ENCODE data around the gene MOB1A. TPM values are rescaled to one million over a fixed set of nuclear protein-coding genes. Genes with fewer than 3 reads are reported as not detected.

Gene MOB1A
- total and polyA plus RNA-seq, 2 experiments from 2014 or later = 36.2 to 111 TPM

DNA sequence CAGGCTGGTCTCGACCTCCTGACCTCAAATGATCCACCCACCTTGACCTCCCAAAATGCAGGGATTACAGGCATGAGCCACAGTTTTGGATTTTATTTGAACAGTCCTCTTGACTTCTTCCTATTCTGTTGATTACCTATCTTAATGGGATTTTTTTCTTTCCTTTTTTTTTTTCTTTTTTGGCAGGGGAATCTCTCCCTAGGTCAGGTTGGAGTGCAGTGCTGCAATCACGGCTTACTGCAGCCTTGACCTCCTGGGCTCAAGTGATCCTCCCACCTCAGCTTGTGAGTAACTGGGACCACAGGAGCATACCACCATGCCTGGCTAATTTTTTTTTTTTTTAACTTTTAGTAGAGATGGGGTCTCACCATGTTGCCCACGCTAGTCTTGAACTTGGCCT, 22.5 kb upstream of the MOB1A start:
- ATAC-seq = no peak
- no peak for DNase-seq (ENCODE audit: low spot score)
- H3K36me3 Mint-ChIP-seq (ENCODE audit: low read depth) = peaks cover 75% of the 10 kb centered on the region
- Histone ChIP-seq H3K36me3 (ENCODE audit: insufficient read depth) (peaks cover 33% of the 10 kb centered on the region), H4K20me1 (replicated peaks; ENCODE audit: insufficient read depth) (peaks cover 70% of the 10 kb centered on the region), H3K4me3 (peak overlapping the region; percentile 95), H3K79me2 (replicated peaks; ENCODE audit: insufficient read depth) (peaks cover 77% of the 10 kb centered on the region), H2AFZ (no peak overlapping the region), H3K27ac (ENCODE audit: low read depth) (peak overlapping the region; percentile 16; the same call in 1 of the 2 replicates), H3K4me1 (ENCODE audit: insufficient read depth) (peaks cover 60% of the 10 kb centered on the region), H3K27me3 (ENCODE audit: insufficient read depth) (no peaks in the 10 kb centered on the region), H3F3A (replicated peaks; ENCODE audit: low read depth) (no peaks in the 10 kb centered on the region; the same call in 1 of the 2 replicates), H3K4me2 (peak overlapping the region; percentile 86), H3K9me2 (ENCODE audit: insufficient read depth) (no peaks in the 10 kb centered on the region)
- peaks cover 56% of the 10 kb centered on the region for H3K4me1 Mint-ChIP-seq
- TF ChIP-seq ZNF331 (CRISPR knock-in tag; IDR thresholded peaks at IDR 0.05; ENCODE audit: low read depth) = no peak
- TF ChIP-seq POLR2AphosphoS5 (IDR thresholded peaks at IDR 0.05; ENCODE audit: low read depth) = no peak
- TF ChIP-seq, protein P1, sequence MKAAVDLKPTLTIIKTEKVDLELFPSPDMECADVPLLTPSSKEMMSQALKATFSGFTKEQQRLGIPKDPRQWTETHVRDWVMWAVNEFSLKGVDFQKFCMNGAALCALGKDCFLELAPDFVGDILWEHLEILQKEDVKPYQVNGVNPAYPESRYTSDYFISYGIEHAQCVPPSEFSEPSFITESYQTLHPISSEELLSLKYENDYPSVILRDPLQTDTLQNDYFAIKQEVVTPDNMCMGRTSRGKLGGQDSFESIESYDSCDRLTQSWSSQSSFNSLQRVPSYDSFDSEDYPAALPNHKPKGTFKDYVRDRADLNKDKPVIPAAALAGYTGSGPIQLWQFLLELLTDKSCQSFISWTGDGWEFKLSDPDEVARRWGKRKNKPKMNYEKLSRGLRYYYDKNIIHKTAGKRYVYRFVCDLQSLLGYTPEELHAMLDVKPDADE (IDR thresholded peaks at IDR 0.05) = no peak
- TF ChIP-seq, protein P2, sequence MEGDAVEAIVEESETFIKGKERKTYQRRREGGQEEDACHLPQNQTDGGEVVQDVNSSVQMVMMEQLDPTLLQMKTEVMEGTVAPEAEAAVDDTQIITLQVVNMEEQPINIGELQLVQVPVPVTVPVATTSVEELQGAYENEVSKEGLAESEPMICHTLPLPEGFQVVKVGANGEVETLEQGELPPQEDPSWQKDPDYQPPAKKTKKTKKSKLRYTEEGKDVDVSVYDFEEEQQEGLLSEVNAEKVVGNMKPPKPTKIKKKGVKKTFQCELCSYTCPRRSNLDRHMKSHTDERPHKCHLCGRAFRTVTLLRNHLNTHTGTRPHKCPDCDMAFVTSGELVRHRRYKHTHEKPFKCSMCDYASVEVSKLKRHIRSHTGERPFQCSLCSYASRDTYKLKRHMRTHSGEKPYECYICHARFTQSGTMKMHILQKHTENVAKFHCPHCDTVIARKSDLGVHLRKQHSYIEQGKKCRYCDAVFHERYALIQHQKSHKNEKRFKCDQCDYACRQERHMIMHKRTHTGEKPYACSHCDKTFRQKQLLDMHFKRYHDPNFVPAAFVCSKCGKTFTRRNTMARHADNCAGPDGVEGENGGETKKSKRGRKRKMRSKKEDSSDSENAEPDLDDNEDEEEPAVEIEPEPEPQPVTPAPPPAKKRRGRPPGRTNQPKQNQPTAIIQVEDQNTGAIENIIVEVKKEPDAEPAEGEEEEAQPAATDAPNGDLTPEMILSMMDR (conservative IDR thresholded peaks at IDR 0.05; ENCODE audit: low read depth in 2 of 2) = no peak
- TF ChIP-seq, protein P3, sequence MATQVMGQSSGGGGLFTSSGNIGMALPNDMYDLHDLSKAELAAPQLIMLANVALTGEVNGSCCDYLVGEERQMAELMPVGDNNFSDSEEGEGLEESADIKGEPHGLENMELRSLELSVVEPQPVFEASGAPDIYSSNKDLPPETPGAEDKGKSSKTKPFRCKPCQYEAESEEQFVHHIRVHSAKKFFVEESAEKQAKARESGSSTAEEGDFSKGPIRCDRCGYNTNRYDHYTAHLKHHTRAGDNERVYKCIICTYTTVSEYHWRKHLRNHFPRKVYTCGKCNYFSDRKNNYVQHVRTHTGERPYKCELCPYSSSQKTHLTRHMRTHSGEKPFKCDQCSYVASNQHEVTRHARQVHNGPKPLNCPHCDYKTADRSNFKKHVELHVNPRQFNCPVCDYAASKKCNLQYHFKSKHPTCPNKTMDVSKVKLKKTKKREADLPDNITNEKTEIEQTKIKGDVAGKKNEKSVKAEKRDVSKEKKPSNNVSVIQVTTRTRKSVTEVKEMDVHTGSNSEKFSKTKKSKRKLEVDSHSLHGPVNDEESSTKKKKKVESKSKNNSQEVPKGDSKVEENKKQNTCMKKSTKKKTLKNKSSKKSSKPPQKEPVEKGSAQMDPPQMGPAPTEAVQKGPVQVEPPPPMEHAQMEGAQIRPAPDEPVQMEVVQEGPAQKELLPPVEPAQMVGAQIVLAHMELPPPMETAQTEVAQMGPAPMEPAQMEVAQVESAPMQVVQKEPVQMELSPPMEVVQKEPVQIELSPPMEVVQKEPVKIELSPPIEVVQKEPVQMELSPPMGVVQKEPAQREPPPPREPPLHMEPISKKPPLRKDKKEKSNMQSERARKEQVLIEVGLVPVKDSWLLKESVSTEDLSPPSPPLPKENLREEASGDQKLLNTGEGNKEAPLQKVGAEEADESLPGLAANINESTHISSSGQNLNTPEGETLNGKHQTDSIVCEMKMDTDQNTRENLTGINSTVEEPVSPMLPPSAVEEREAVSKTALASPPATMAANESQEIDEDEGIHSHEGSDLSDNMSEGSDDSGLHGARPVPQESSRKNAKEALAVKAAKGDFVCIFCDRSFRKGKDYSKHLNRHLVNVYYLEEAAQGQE (IDR thresholded peaks at IDR 0.05; ENCODE audit: unreplicated experiment) = no peak
- TF ChIP-seq EZH2 (IDR thresholded peaks at IDR 0.05; ENCODE audit: low read depth, unreplicated experiment) = no peak
- no peak for TF ChIP-seq STAT1 (IDR thresholded peaks at IDR 0.05; ENCODE audit: unreplicated experiment)
- TF ChIP-seq EZH2phosphoT487 (IDR thresholded peaks at IDR 0.05; ENCODE audit: unreplicated experiment) = no peak
- TF ChIP-seq, protein P4, sequence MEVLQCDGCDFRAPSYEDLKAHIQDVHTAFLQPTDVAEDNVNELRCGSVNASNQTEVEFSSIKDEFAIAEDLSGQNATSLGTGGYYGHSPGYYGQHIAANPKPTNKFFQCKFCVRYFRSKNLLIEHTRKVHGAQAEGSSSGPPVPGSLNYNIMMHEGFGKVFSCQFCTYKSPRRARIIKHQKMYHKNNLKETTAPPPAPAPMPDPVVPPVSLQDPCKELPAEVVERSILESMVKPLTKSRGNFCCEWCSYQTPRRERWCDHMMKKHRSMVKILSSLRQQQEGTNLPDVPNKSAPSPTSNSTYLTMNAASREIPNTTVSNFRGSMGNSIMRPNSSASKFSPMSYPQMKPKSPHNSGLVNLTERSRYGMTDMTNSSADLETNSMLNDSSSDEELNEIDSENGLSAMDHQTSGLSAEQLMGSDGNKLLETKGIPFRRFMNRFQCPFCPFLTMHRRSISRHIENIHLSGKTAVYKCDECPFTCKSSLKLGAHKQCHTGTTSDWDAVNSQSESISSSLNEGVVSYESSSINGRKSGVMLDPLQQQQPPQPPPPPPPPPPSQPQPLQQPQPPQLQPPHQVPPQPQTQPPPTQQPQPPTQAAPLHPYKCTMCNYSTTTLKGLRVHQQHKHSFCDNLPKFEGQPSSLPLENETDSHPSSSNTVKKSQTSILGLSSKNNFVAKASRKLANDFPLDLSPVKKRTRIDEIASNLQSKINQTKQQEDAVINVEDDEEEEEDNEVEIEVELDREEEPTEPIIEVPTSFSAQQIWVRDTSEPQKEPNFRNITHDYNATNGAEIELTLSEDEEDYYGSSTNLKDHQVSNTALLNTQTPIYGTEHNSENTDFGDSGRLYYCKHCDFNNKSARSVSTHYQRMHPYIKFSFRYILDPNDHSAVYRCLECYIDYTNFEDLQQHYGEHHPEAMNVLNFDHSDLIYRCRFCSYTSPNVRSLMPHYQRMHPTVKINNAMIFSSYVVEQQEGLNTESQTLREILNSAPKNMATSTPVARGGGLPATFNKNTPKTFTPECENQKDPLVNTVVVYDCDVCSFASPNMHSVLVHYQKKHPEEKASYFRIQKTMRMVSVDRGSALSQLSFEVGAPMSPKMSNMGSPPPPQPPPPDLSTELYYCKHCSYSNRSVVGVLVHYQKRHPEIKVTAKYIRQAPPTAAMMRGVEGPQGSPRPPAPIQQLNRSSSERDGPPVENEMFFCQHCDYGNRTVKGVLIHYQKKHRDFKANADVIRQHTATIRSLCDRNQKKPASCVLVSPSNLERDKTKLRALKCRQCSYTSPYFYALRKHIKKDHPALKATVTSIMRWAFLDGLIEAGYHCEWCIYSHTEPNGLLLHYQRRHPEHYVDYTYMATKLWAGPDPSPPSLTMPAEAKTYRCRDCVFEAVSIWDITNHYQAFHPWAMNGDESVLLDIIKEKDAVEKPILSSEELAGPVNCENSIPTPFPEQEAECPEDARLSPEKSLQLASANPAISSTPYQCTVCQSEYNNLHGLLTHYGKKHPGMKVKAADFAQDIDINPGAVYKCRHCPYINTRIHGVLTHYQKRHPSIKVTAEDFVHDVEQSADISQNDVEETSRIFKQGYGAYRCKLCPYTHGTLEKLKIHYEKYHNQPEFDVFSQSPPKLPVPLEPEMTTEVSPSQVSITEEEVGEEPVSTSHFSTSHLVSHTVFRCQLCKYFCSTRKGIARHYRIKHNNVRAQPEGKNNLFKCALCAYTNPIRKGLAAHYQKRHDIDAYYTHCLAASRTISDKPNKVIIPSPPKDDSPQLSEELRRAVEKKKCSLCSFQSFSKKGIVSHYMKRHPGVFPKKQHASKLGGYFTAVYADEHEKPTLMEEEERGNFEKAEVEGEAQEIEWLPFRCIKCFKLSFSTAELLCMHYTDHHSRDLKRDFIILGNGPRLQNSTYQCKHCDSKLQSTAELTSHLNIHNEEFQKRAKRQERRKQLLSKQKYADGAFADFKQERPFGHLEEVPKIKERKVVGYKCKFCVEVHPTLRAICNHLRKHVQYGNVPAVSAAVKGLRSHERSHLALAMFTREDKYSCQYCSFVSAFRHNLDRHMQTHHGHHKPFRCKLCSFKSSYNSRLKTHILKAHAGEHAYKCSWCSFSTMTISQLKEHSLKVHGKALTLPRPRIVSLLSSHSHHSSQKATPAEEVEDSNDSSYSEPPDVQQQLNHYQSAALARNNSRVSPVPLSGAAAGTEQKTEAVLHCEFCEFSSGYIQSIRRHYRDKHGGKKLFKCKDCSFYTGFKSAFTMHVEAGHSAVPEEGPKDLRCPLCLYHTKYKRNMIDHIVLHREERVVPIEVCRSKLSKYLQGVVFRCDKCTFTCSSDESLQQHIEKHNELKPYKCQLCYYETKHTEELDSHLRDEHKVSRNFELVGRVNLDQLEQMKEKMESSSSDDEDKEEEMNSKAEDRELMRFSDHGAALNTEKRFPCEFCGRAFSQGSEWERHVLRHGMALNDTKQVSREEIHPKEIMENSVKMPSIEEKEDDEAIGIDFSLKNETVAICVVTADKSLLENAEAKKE (CRISPR knock-in tag; IDR thresholded peaks at IDR 0.05) = no peak
- peaks cover 8% of the 10 kb centered on the region; the same call in 2 of the 3 replicates for H3K9me3 Mint-ChIP-seq
- H3K27me3 Mint-ChIP-seq (ENCODE audit: insufficient read depth, low read depth, poor library complexity) = peaks cover 31% of the 10 kb centered on the region
- H3K27ac Mint-ChIP-seq = peak overlapping the region; percentile 37
- H3K4me3 Mint-ChIP-seq = peak overlapping the region; percentile 99

Measured in GM23338 (cell line).